NCI-H128 (cell line): ENCODE measurements around the gene MED14.

Experiments used
- DNase-seq: peaks from one replicate; lab custom pipeline; 2025; ENCODE audit not compliant: unreplicated experiment; lab: John Stamatoyannopoulos, UW

Gene MED14

GRCh38 chrX:40729598-40730584, 5.5 kb downstream of the MED14 start:
- no peak for DNase-seq

DNA sequence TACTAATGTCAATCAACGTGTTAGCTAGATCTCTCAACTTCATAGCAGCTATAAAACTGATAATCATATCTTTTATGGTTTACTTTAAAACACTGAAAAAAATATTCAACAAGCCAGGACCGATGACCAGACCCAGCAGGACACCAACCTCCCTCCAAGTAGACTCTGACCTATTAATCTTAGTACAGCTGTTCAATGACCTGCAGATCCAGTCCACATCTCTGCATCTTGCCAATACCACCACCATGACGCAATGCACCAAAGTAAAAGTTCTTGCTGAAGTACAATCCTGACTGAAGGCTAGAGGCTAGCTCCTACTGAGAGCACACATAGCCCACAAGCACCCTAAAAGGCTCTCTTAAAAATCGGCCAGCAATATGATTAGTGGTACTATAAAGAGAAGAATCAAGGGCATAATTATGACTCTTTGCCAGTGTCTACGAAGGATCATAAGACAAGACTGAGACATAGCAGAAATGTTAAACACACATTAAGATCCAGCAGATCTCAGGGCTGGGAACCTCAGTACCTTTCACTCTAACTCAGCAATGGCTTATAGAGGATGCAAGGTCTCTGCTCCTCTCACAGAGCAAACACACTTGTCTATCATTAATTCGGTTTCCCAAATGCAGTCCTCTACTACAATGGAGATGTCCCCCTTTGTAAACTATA, 7.6 kb downstream of the MED14 start:
- no peak for DNase-seq

- DNase-seq = no peak
These were observed 8.2 kb downstream of the MED14 start for GRCh38 chrX:40727093-40727492.

DNA sequence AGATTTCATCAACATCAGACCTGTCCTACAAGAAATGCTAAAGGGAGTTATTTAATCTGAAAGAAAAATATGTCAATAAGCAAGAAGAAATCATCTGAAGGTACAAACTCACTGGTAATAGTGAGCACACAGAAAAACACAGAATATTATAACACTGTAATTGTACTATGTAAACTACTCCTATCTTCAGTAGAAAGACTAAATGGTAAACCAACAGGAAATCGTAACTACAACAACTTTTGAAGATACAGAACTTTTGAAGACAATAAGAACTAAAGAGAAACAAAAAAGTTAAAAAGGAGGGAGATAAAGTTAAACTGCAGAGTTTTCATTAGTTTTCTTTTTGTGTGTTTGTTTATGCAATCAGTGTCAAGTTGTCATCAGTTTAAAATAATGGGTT, 12.4 kb downstream of the MED14 start:
- DNase-seq = no peak

DNA sequence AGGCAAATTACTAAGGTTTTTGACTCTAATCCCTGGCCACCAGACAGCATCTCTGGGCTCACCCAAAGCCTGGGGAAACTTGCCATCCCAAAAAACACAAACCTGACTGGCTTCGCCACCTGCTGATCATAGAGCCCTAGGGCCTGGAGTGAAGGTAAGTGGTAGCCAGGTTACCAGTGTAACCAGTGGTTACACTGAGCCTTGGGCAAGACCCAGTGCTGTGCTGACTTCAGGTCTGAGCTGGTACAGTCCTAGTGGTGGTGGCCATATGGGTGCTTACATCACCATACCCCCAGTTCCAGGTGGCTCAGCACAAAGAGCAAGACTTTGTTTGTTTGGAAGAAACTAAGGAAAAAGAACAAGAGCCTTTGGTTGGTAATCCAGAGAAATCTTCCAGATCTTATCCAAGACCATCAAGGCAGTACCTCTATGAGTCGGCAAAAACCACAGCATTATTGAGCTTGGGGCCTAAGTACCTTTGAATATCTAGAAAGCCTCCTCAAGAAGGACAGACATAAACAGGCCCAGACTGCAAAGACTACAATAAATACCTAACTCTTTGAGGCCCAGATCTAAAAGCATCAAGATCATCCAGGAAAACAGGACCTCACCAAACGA, 13.7 kb downstream of the MED14 start:
- no peak for DNase-seq

DNA sequence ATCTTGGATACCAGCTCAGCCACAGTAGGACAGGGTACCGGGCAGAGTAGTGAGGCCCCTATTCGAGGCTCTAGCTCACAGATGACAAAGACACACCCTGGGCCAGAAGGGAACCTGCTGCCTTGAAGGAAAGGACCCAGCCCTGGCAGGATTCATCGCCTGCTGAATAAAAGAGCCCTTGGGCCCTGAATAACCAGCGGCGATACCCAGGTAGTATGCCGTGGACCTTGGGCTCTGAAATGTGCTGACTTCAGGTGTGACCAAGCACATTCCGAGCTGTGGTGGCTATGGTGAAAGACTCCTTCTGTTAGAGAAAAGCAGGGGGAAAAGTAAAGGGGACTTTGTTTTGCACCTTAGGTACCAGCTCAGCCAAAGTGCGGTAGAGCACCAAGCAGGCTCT, 14.6 kb downstream of the MED14 start:
- DNase-seq = no peak

- DNase-seq = no peak
These were observed 15.0 kb downstream of the MED14 start for GRCh38 chrX:40720339-40720738.

GRCh38 chrX:40719731-40720130, 15.6 kb downstream of the MED14 start:
- DNase-seq = no peak

DNA sequence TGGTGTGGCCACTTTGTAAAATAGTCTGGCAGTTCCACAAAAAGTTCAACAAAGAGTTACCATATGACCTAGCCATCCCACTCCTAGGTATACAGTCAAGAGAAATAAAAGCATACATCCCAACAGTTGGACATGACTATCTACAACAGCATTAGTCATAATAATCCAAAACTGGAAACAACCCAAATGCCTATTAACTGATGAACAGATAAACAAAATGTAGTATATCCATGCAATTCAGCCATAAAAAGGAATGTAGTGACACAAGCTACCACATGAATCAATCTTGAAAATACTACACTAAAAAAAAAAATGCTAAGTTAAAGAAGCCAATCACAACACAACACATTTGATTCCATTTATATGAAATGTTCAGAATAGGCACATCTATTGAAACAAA, 16.1 kb downstream of the MED14 start:
- no peak for DNase-seq

DNA sequence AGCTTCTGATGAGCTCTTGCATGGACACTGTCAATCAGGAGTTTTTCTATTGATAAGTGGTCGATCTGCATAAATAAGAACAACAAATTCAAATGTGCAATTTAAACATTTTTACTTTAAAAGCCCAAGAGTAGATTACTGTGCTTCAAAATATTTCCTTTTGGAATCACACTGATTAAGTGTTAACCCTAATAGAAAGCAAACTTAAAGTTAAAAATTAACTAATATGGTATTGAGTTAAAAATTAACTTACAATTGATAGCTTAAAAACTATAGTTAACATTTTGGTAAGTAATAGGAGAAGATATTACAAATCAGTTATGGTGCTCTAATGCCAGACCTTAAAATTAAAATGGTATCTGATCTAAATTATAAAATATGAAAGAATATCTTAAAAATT, 25.9 kb downstream of the MED14 start:
- DNase-seq = no peak

- DNase-seq = no peak
These were observed 29.6 kb downstream of the MED14 start for GRCh38 chrX:40705658-40706312.

GRCh38 chrX:40700640-40701342, 34.6 kb downstream of the MED14 start:
- no peak for DNase-seq

- DNase-seq = no peak
These were observed 36.5 kb downstream of the MED14 start for GRCh38 chrX:40698851-40699250.

DNA sequence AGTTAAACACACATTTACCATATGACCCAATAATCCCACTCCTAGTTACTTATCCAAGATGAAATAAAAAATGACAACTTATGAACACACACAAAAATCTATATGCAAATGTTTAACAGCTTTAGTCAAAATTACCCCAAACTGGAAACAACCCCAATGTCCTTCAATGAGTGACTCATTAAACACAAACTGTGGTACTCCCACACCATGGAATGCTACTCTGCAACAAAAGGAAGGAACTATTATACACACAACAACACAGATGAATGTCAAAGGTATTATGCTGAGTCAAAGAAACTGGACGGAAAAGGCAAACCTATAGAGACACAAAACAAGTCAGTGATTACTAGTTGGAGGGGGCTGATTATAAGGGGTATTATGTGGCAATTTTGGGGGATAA, 40.5 kb downstream of the MED14 start:
- DNase-seq = no peak

GRCh38 chrX:40688929-40689328, 46.4 kb downstream of the MED14 start:
- DNase-seq = no peak

DNA sequence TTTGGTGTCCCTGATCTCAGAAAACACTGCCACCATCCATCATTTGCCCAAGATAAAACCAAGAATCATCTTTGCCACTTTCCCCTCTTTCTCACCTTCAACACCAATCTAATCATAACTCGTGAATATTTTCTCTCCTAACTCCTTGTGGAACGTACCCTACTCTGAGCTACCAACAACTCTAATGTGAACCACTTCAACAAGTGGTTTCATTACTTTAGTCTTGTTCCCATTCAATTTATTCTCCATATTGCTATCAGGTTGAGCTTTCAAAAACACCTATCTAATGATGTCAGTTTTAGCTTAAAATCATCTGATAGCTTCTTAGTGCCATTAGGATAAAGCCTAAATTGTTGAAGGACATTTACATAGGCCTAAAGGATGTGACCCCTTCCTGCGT, 48.2 kb downstream of the MED14 start:
- DNase-seq = no peak

DNA sequence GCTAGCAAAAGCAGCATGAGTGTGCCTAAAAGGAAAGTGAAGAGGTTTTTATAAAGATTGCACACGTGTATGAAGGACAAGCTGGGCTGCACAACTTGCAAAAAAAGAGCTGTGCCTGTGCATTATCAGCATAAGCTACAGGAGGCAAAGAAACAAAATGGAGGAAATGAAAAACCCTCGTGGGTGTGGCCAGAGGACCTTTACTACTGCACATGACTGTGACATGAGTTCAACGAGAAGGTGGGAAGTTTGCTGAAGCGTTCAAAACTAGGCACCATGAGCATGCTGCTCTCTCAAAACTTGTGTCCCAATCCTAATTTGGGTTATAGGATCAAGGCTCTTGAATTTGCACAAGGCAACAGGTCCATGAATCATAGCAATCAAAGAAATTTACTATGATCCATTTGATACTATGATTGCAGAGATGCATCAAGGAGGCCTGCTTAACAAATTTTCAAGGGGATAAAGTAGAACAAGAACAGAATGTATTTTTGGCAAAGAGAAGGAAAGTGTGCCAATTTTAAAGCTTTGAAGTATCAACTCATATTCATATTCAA, 49.9 kb downstream of the MED14 start:
- no peak for DNase-seq

GRCh38 chrX:40684092-40684491, 51.2 kb downstream of the MED14 start:
- no peak for DNase-seq

- DNase-seq = no peak
These were observed 52.1 kb downstream of the MED14 start for GRCh38 chrX:40683245-40683644.

DNA sequence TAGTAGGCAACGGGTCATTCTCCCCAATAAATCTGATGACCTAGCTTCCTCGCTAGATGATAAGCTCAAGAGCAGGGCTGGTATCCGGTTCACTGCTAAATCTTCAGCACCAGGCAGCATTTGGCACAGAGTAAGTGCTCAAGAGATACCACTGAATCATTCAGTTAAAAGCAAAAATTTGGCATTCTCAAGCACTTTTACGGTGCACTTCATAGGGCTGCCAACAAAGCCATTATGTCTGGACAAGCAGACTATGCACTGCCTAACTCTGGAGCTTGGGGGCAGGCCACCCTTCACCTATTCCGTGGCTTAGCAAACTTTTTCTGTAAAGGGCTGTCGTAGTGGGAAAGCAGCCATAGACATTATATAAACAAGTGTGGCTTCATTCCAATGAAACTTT, 64.2 kb downstream of the MED14 start:
- no peak for DNase-seq
